HG02678 (cell line): ENCODE data around the gene CLDN34.

Experiments used
- ATAC-seq: cut with Tn5 transposase; IDR thresholded peaks from one replicate; pipeline ENCODE4 v1.9.1; 2021; ENCODE audit warnings: mild to moderate bottlenecking, moderate library complexity; ENCODE audit not compliant: unreplicated experiment

The CLDN34 gene

GRCh38 chrX:9980401-9980800, 13.2 kb downstream of the CLDN34 start:
- no peak for ATAC-seq

GRCh38 chrX:9980927-9981326, 13.8 kb downstream of the CLDN34 start:
- ATAC-seq: no peak

- no peak for ATAC-seq
Measured at GRCh38 chrX:9983441-9983840, 16.3 kb downstream of the CLDN34 start.

GRCh38 chrX:9983846-9984245, 16.7 kb downstream of the CLDN34 start:
- no peak for ATAC-seq

GRCh38 chrX:9988762-9989161, 21.6 kb downstream of the CLDN34 start:
- no peak for ATAC-seq

- ATAC-seq: no peak
Measured at GRCh38 chrX:9992061-9992460, 24.9 kb downstream of the CLDN34 start.

- no peak for ATAC-seq
Measured at GRCh38 chrX:9992724-9993123, 25.6 kb downstream of the CLDN34 start.

GRCh38 chrX:9995855-9996339, 28.7 kb downstream of the CLDN34 start:
- peak; percentile 49 for ATAC-seq

GRCh38 chrX:9997041-9997440, 29.9 kb downstream of the CLDN34 start:
- ATAC-seq: no peak

- peak; percentile 84 for ATAC-seq
Measured at GRCh38 chrX:9997524-9997923, 30.4 kb downstream of the CLDN34 start.

- no peak for ATAC-seq
Measured at GRCh38 chrX:10001496-10001895, 34.3 kb downstream of the CLDN34 start.

- no peak for ATAC-seq
Measured at GRCh38 chrX:10004832-10005475, 37.8 kb downstream of the CLDN34 start.

- no peak for ATAC-seq
Measured at GRCh38 chrX:10006086-10006485, 38.9 kb downstream of the CLDN34 start.

- ATAC-seq: no peak
Measured at GRCh38 chrX:10006770-10007169, 39.6 kb downstream of the CLDN34 start.

- no peak for ATAC-seq
Measured at GRCh38 chrX:10007621-10008020, 40.5 kb downstream of the CLDN34 start.

GRCh38 chrX:10008483-10009056, 41.4 kb downstream of the CLDN34 start:
- no peak for ATAC-seq

GRCh38 chrX:10009741-10010140, 42.6 kb downstream of the CLDN34 start:
- no peak for ATAC-seq

- ATAC-seq: no peak
Measured at GRCh38 chrX:10010686-10011085, 43.5 kb downstream of the CLDN34 start.

- no peak for ATAC-seq
Measured at GRCh38 chrX:10011261-10011931, 44.2 kb downstream of the CLDN34 start.

- ATAC-seq: no peak
Measured at GRCh38 chrX:10011991-10012390, 44.8 kb downstream of the CLDN34 start.

GRCh38 chrX:10014462-10015354, 47.5 kb downstream of the CLDN34 start:
- ATAC-seq: peak; percentile 79
